ENCODE results near the gene ZNF740. TPM values are rescaled to one million over a fixed set of nuclear protein-coding genes. Genes with fewer than 3 reads are reported as not detected.

The ZNF740 gene
- total RNA-seq, 1 donor from 2014 or later: 51.0 TPM

- peak; percentile 43 for ATAC-seq
- DNase-seq (ENCODE audit: low spot score): peak; percentile 83
- intact Hi-C loops (cut with DNase I): no loop called here
Observed at GRCh38 chr12:53219956-53220693, 39.6 kb downstream of the ZNF740 start.

GRCh38 chr12:53220694-53221202 lies 40.2 kb downstream of the ZNF740 start:
- DNase-seq (ENCODE audit: low spot score): peak; percentile 96
- peak; percentile 87 for ATAC-seq
- intact Hi-C loops (cut with DNase I): no loop called here

- intact Hi-C loops (cut with DNase I): no loop called here
Observed at GRCh38 chr12:53221203-53222080, 40.9 kb downstream of the ZNF740 start.

GRCh38 chr12:53222170-53222721 lies 41.7 kb downstream of the ZNF740 start:
- intact Hi-C loops (cut with DNase I): no loop called here
- ATAC-seq: no peak
- no peak for DNase-seq (ENCODE audit: low spot score)

More at GRCh38 chr12:53221203-53222080, 40.9 kb downstream of the ZNF740 start:
- DNase-seq (ENCODE audit: low spot score) (peak; percentile 88), ATAC-seq (peak; percentile 51)

- DNase-seq (ENCODE audit: low spot score): no peak
- no peak for ATAC-seq
- intact Hi-C loops (cut with DNase I): no loop called here
Observed at GRCh38 chr12:53222806-53223261, 42.3 kb downstream of the ZNF740 start.

GRCh38 chr12:53223389-53224060 lies 43.0 kb downstream of the ZNF740 start:
- intact Hi-C loops (cut with DNase I): no loop called here
- ATAC-seq (peak; percentile 4), DNase-seq (ENCODE audit: low spot score) (peak; percentile 82)

GRCh38 chr12:53224061-53224896 lies 43.8 kb downstream of the ZNF740 start:
- intact Hi-C loops (cut with DNase I): no loop called here
- ATAC-seq (no peak), DNase-seq (ENCODE audit: low spot score) (no peak)

GRCh38 chr12:53224897-53225634 lies 44.5 kb downstream of the ZNF740 start:
- no peak for ATAC-seq
- no peak for DNase-seq (ENCODE audit: low spot score)
- intact Hi-C loops (cut with DNase I): no loop called here

- no peak for ATAC-seq
- intact Hi-C loops (cut with DNase I): no loop called here
- no peak for DNase-seq (ENCODE audit: low spot score)
Observed at GRCh38 chr12:53225635-53226424, 45.3 kb downstream of the ZNF740 start.

- ATAC-seq (no peak), DNase-seq (ENCODE audit: low spot score) (no peak)
- intact Hi-C loops (cut with DNase I): no loop called here
Observed at GRCh38 chr12:53226815-53227214, 46.3 kb downstream of the ZNF740 start.

GRCh38 chr12:53227341-53227740 lies 46.8 kb downstream of the ZNF740 start:
- intact Hi-C loops (cut with DNase I): no loop called here
- no peak for DNase-seq (ENCODE audit: low spot score)
- no peak for ATAC-seq

- DNase-seq (ENCODE audit: low spot score): no peak
- no peak for ATAC-seq
- intact Hi-C loops (cut with DNase I): no loop called here
Observed at GRCh38 chr12:53227836-53228235, 47.3 kb downstream of the ZNF740 start.

- no peak for DNase-seq (ENCODE audit: low spot score)
- intact Hi-C loops (cut with DNase I): no loop called here
- no peak for ATAC-seq
Observed at GRCh38 chr12:53229454-53229853, 48.9 kb downstream of the ZNF740 start.

GRCh38 chr12:53230108-53230845 lies 49.8 kb downstream of the ZNF740 start:
- DNase-seq (ENCODE audit: low spot score) (no peak), ATAC-seq (no peak)
- intact Hi-C loops (cut with DNase I): no loop called here

GRCh38 chr12:53231671-53231920 lies 51.1 kb downstream of the ZNF740 start:
- DNase-seq (ENCODE audit: low spot score) (no peak), ATAC-seq (no peak)
- intact Hi-C loops (cut with DNase I): no loop called here

- intact Hi-C loops (cut with DNase I): no loop called here
- peak; percentile 84 for ATAC-seq
- peak; percentile 82 for DNase-seq (ENCODE audit: low spot score)
Observed at GRCh38 chr12:53231921-53232645, 51.6 kb downstream of the ZNF740 start, which contains the start of gene RARG. Gene RARG (minus strand): TSS chr12:53232209. CDS start chr12:53227545, 4,664 bp downstream.

All from sciatic nerve (tissue), 2 donors.